HEK293 (cell line): Measurements from ENCODE around the gene PNMA1.

Experiments
- CTCF ChIA-PET: fragments of 350-600 bp; formaldehyde crosslinking; extraction: SDS; loops from one replicate; lab custom pipeline; 2021; ENCODE audit warnings: antibody characterized with exemption; lab: Yijun Ruan, JAX
- POLR2A ChIA-PET: fragments of 300-600 bp; formaldehyde crosslinking; extraction: SDS; loops from one replicate; lab custom pipeline; 2020; ENCODE audit warnings: antibody characterized with exemption, inconsistent platforms; lab: Yijun Ruan, JAX
- H3K27ac ChIP-seq: fragments of 200-500 bp; sonication (Bioruptor generic); 2 replicates; pipeline ENCODE4 v1.5.1; 2014; ENCODE audit warnings: low read depth, low read length, control low read depth, inconsistent platforms; ENCODE audit errors: extremely low read depth
- H3K36me3 ChIP-seq, 2 experiments: fragments of 200-500 bp in 1 of 2; sonication (Bioruptor generic) in 1 of 2; 1 replicate in 1 of 2; 2 replicates in 1 of 2; pipeline ENCODE4 v1.5.1; 2014 to 2017; ENCODE audit warnings: inconsistent platforms in 2 of 2, low read length in 2 of 2; ENCODE audit not compliant: control insufficient read depth in 2 of 2, insufficient read depth in 1 of 2
- H3K4me1 ChIP-seq: fragments of 200-500 bp; sonication (Bioruptor generic); 2 replicates; pipeline ENCODE4 v1.5.1; 2014; ENCODE audit warnings: mild to moderate bottlenecking, low read length, inconsistent platforms; ENCODE audit not compliant: control insufficient read depth, insufficient read depth
- H3K4me3 ChIP-seq: 2 replicates; pipeline ENCODE4 v1.5.1; 2011; ENCODE audit warnings: low read depth, mild to moderate bottlenecking, control low read depth, low read length, moderate library complexity
- H3K9me3 ChIP-seq: fragments of 200-500 bp; sonication (Bioruptor generic); 2 replicates; pipeline ENCODE4 v1.5.1; 2014; ENCODE audit warnings: low read depth, low read length, inconsistent platforms; ENCODE audit not compliant: control insufficient read depth, insufficient read depth
- GLIS1 ChIP-seq: fragments of 450-650 bp; formaldehyde crosslinking; IDR thresholded peaks from 2 replicates; pipeline ENCODE4 v1.5.1; 2016; ENCODE audit warnings: missing biosample characterization, missing genetic modification characterization
- MZF1 ChIP-seq: fragments of 450-650 bp; formaldehyde crosslinking; IDR thresholded peaks from 2 replicates; pipeline ENCODE4 v1.5.1; 2017; ENCODE audit warnings: missing biosample characterization, missing genetic modification characterization, borderline replicate concordance
- PBX3 ChIP-seq: sonication (generic); formaldehyde crosslinking; IDR thresholded peaks from 2 replicates; pipeline ENCODE4 v1.8.1; 2022; ENCODE audit warnings: mild to moderate bottlenecking, moderate library complexity, missing genetic modification reagents
- REPIN1 ChIP-seq: fragments of 450-650 bp; formaldehyde crosslinking; IDR thresholded peaks from 2 replicates; pipeline ENCODE4 v1.5.1; 2017; ENCODE audit warnings: missing biosample characterization, missing genetic modification characterization, low read depth
- SCRT2 ChIP-seq: fragments of 450-650 bp; formaldehyde crosslinking; IDR thresholded peaks from 2 replicates; pipeline ENCODE4 v1.5.1; 2016; ENCODE audit warnings: missing biosample characterization, missing genetic modification characterization
- ZBTB1 ChIP-seq: fragments of 450-650 bp; formaldehyde crosslinking; IDR thresholded peaks from 2 replicates; pipeline ENCODE4 v1.5.1; 2016; ENCODE audit warnings: missing biosample characterization, missing genetic modification characterization
- ZBTB10 ChIP-seq: fragments of 450-650 bp; formaldehyde crosslinking; IDR thresholded peaks from 2 replicates; pipeline ENCODE4 v1.5.1; 2016; ENCODE audit warnings: missing biosample characterization, missing genetic modification characterization
- ZBTB21 ChIP-seq: fragments of 450-650 bp; formaldehyde crosslinking; IDR thresholded peaks from 2 replicates; pipeline ENCODE4 v1.5.1; 2017; ENCODE audit warnings: missing biosample characterization, missing genetic modification characterization
- ZBTB49 ChIP-seq: fragments of 450-650 bp; formaldehyde crosslinking; IDR thresholded peaks from 2 replicates; pipeline ENCODE4 v1.5.1; 2016; ENCODE audit warnings: missing biosample characterization, missing genetic modification characterization, low read depth
- ZBTB8A ChIP-seq: fragments of 450-650 bp; formaldehyde crosslinking; IDR thresholded peaks from 2 replicates; pipeline ENCODE4 v1.5.1; 2016; ENCODE audit warnings: missing biosample characterization, missing genetic modification characterization
- ZFP3 ChIP-seq: fragments of 450-650 bp; formaldehyde crosslinking; IDR thresholded peaks from 2 replicates; pipeline ENCODE4 v1.5.1; 2016; ENCODE audit warnings: low read depth, missing biosample characterization, missing genetic modification characterization
- ZNF138 ChIP-seq: fragments of 450-650 bp; formaldehyde crosslinking; IDR thresholded peaks from 2 replicates; pipeline ENCODE4 v1.5.1; 2016; ENCODE audit warnings: missing biosample characterization, missing genetic modification characterization, borderline replicate concordance
- ZNF146 ChIP-seq: fragments of 450-650 bp; formaldehyde crosslinking; IDR thresholded peaks from 2 replicates; pipeline ENCODE4 v1.5.1; 2016; ENCODE audit warnings: missing biosample characterization, missing genetic modification characterization
- ZNF155 ChIP-seq: fragments of 450-650 bp; formaldehyde crosslinking; IDR thresholded peaks from 2 replicates; pipeline ENCODE4 v1.5.1; 2016; ENCODE audit warnings: missing biosample characterization, missing genetic modification characterization
- ZNF2 ChIP-seq: fragments of 450-650 bp; formaldehyde crosslinking; IDR thresholded peaks from 2 replicates; pipeline ENCODE4 v1.5.1; 2016; ENCODE audit warnings: missing biosample characterization, missing genetic modification characterization
- ZNF266 ChIP-seq: fragments of 450-650 bp; formaldehyde crosslinking; IDR thresholded peaks from 2 replicates; pipeline ENCODE4 v1.5.1; 2016; ENCODE audit warnings: missing biosample characterization, missing genetic modification characterization, low read depth
- ZNF404 ChIP-seq: fragments of 450-650 bp; formaldehyde crosslinking; IDR thresholded peaks from 2 replicates; pipeline ENCODE4 v1.5.1; 2017; ENCODE audit warnings: missing biosample characterization, missing genetic modification characterization
- ZNF514 ChIP-seq: fragments of 450-650 bp; formaldehyde crosslinking; IDR thresholded peaks from 2 replicates; pipeline ENCODE4 v1.5.1; 2016; ENCODE audit warnings: missing biosample characterization, missing genetic modification characterization
- ZNF561 ChIP-seq: fragments of 450-650 bp; IDR thresholded peaks from 2 replicates; pipeline ENCODE4 v1.5.1; 2018; ENCODE audit warnings: missing biosample characterization, missing genetic modification characterization, borderline replicate concordance
- ZNF585B ChIP-seq: fragments of 450-650 bp; formaldehyde crosslinking; IDR thresholded peaks from 2 replicates; pipeline ENCODE4 v1.5.1; 2016; ENCODE audit warnings: missing biosample characterization, missing genetic modification characterization
- ZNF621 ChIP-seq: fragments of 450-650 bp; formaldehyde crosslinking; IDR thresholded peaks from 2 replicates; pipeline ENCODE4 v1.5.1; 2017; ENCODE audit warnings: missing biosample characterization, missing genetic modification characterization
- ZNF707 ChIP-seq: fragments of 450-650 bp; formaldehyde crosslinking; IDR thresholded peaks from 2 replicates; pipeline ENCODE4 v1.5.1; 2016; ENCODE audit warnings: missing biosample characterization, missing genetic modification characterization
- ZNF768 ChIP-seq: fragments of 450-650 bp; formaldehyde crosslinking; IDR thresholded peaks from 2 replicates; pipeline ENCODE4 v1.5.1; 2018; ENCODE audit warnings: missing biosample characterization, mild to moderate bottlenecking, missing genetic modification characterization
- ZSCAN18 ChIP-seq: fragments of 450-650 bp; formaldehyde crosslinking; IDR thresholded peaks from 2 replicates; pipeline ENCODE4 v1.5.1; 2016; ENCODE audit warnings: missing biosample characterization, missing genetic modification characterization

PNMA1 gene

GRCh38 chr14:73667854-73668253 is 46.3 kb downstream of the PNMA1 start:
- H3K4me3 ChIP-seq, result no peak overlapping the region
- H3K27ac ChIP-seq, result no peak overlapping the region
- no peaks in the 10 kb centered on the region for H3K9me3 ChIP-seq
- no peaks in the 10 kb centered on the region for H3K36me3 ChIP-seq
- TF ChIP-seq ZNF707 (tag by site-specific recombination), result no peak
- no peak for TF ChIP-seq ZBTB49 (tag by site-specific recombination)
- TF ChIP-seq PBX3 (CRISPR knock-in tag), result no peak
- no peak for TF ChIP-seq ZNF404 (tag by site-specific recombination)
- TF ChIP-seq ZNF768, result no peak
- no peak for TF ChIP-seq MZF1
- no peak for TF ChIP-seq REPIN1 (tag by site-specific recombination)
- no peak for TF ChIP-seq ZNF585B (tag by site-specific recombination)
- TF ChIP-seq ZNF155, result no peak
- TF ChIP-seq ZNF514 (tag by site-specific recombination), result no peak
- TF ChIP-seq GLIS1, result no peak
- no peak for TF ChIP-seq ZNF2 (tag by site-specific recombination)
- no peak for TF ChIP-seq ZNF621
- no peak for TF ChIP-seq ZBTB10 (tag by site-specific recombination)
- TF ChIP-seq ZBTB8A (tag by site-specific recombination), result no peak
- TF ChIP-seq SCRT2 (tag by site-specific recombination), result no peak
- TF ChIP-seq, all 188 proteins: peak for 0
- ChIA-PET CTCF (interaction anchor here (0.7 to 1.0 kb wide), 3 partner anchors 21 to 290 kb away, joined by 3 to 5 read pairs (median 3); no protein-coding TSS in a partner anchor), POLR2A (no interaction called here)
- no peaks in the 10 kb centered on the region for H3K4me1 ChIP-seq

GRCh38 chr14:73666583-73666982 is 47.6 kb downstream of the PNMA1 start:
- ChIA-PET CTCF (interaction anchor here (0.6 kb wide), 1 partner anchor 24 kb away, joined by 3 read pairs; no protein-coding TSS in a partner anchor), POLR2A (no interaction called here)
- H3K4me1 ChIP-seq, result no peaks in the 10 kb centered on the region
- 0 out of 3 replicates have a peak, but pooled peaks cover 0 to 3% of the 10 kb centered on the region in 2 experiments for H3K36me3 ChIP-seq
- no peaks in the 10 kb centered on the region for H3K9me3 ChIP-seq
- no peak overlapping the region for H3K27ac ChIP-seq
- no peak overlapping the region for H3K4me3 ChIP-seq
- TF ChIP-seq ZNF404 (tag by site-specific recombination) (no peak), SCRT2 (tag by site-specific recombination) (no peak), ZNF138 (tag by site-specific recombination) (no peak), ZNF707 (tag by site-specific recombination) (no peak), ZNF146 (tag by site-specific recombination) (no peak), ZNF266 (tag by site-specific recombination) (no peak), ZNF514 (tag by site-specific recombination) (no peak), ZSCAN18 (no peak), ZFP3 (tag by site-specific recombination) (no peak), ZNF561 (tag by site-specific recombination) (no peak), ZNF768 (no peak), ZBTB1 (no peak), ZBTB21 (tag by site-specific recombination) (no peak)
